ENCODE data around the gene HRH2. TPM values are rescaled to one million over a fixed set of nuclear protein-coding genes. Genes with fewer than 3 reads are reported as not detected.

HRH2 gene, protein sequence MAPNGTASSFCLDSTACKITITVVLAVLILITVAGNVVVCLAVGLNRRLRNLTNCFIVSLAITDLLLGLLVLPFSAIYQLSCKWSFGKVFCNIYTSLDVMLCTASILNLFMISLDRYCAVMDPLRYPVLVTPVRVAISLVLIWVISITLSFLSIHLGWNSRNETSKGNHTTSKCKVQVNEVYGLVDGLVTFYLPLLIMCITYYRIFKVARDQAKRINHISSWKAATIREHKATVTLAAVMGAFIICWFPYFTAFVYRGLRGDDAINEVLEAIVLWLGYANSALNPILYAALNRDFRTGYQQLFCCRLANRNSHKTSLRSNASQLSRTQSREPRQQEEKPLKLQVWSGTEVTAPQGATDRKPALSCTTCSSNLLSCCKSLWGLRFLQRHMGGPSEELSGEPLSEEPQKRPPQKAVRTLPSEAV
- total RNA-seq, result 1 to 10 TPM in 2 of 4 donors, under 1 TPM in 2; 0.15 to 4.5 (median 1.4) TPM

DNA sequence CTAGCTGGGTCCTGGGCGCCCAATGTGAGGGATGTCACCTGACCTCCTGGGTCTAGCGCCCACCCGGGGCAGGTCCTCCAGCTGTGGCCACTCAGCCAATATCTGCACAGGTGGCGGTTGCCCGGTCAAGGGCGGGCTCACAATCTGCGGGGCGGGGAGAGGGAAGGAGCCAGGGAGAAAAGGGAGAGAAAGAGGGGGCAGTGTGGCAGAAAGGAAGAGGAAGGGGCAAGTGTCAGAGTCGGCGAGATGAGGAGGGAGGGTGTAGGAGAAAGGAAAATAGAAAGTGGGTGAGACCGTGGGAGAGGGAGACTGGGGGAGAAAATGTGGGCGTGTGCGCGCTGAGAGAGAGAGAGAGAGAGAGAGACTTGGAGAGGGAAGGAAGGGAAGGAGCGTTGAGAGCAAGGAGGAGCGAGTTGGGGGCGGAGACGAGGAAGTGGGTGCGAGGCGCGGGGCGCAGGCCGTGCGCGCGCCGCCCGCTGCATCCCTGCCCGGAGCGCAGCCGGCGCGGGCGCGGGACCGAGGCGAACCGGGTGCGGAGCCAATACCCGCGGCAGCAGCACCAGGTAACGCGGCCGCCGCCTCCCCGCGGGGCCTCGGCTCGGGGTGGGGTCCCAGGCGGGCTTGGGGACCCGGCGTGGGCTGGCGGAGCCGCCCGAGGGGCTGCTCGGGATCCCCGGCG, at the start of gene HRH2:
TSS of gene HRH2 (plus strand) at position 479 of the 679 bp plus-strand sequence. CDS start 25,163 bp downstream, outside the sequence.
- intact Hi-C loops (cut with DNase I), result no loop called here
- no peak for DNase-seq
- no peaks in the 10 kb centered on the region for H3K36me3 ChIP-seq
- peak within 1 kb of the TSS in 3 of 4 donors; percentile 56 to 78 (median 74) for H3K27ac ChIP-seq
- H3K9me3 ChIP-seq, result no peaks in the 10 kb centered on the region
- H3K27me3 ChIP-seq, result peaks cover 0 to 77% (median 7%) of the 10 kb centered on the region in 4 donors
- H3K4me3 ChIP-seq, result peak within 1 kb of the TSS; percentile 35 to 72 (median 44)
- 2 to 12% methylated on average over 23 to 38 of the region's 58 CpGs for WGBS, 2 donors
- TF ChIP-seq, protein P1, sequence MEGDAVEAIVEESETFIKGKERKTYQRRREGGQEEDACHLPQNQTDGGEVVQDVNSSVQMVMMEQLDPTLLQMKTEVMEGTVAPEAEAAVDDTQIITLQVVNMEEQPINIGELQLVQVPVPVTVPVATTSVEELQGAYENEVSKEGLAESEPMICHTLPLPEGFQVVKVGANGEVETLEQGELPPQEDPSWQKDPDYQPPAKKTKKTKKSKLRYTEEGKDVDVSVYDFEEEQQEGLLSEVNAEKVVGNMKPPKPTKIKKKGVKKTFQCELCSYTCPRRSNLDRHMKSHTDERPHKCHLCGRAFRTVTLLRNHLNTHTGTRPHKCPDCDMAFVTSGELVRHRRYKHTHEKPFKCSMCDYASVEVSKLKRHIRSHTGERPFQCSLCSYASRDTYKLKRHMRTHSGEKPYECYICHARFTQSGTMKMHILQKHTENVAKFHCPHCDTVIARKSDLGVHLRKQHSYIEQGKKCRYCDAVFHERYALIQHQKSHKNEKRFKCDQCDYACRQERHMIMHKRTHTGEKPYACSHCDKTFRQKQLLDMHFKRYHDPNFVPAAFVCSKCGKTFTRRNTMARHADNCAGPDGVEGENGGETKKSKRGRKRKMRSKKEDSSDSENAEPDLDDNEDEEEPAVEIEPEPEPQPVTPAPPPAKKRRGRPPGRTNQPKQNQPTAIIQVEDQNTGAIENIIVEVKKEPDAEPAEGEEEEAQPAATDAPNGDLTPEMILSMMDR (IDR thresholded peaks at IDR 0.05), result no peak
- TF ChIP-seq POLR2A (IDR thresholded peaks at IDR 0.05), result peak in 1 of 4 donors; percentile 22
- peaks cover 0 to 21% (median 9%) of the 10 kb centered on the region in 3 donors for H3K4me1 ChIP-seq

DNA sequence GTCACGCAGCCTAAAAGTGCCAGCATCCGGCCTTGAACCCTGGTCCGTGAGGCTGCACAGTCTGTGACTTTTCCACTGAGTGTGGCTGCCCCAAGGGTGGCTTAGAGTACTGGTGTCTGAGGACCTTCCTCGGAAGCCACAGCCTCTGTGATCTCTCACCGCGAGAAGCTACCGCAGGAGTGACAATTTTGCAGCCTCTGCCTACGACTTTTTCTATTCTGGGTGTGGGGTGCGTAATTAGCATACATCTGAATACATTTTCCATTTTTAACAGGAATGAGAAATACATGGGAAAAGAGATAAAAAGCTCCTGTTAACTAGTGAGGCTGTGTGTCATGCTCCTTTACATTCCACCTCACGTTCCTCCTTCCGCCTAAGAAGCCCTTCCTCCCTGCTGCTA, 48.3 kb upstream of the HRH2 start:
- H3K36me3 ChIP-seq, result no peaks in the 10 kb centered on the region
- peaks cover 0 to 23% (median 0%) of the 10 kb centered on the region in 4 donors for H3K27me3 ChIP-seq
- WGBS, 2 donors, result 82 to 86% methylated on average over 10 to 11 of the region's 11 CpGs
- intact Hi-C loops (cut with DNase I), result no loop called here
- no peak overlapping the region for H3K27ac ChIP-seq
- H3K4me1 ChIP-seq, result no peaks in the 10 kb centered on the region
- no peak overlapping the region for H3K4me3 ChIP-seq
- no peak for DNase-seq
- no peak for TF ChIP-seq POLR2A (IDR thresholded peaks at IDR 0.05)
- TF ChIP-seq, protein P1 (IDR thresholded peaks at IDR 0.05), result no peak
- no peaks in the 10 kb centered on the region for H3K9me3 ChIP-seq

DNA sequence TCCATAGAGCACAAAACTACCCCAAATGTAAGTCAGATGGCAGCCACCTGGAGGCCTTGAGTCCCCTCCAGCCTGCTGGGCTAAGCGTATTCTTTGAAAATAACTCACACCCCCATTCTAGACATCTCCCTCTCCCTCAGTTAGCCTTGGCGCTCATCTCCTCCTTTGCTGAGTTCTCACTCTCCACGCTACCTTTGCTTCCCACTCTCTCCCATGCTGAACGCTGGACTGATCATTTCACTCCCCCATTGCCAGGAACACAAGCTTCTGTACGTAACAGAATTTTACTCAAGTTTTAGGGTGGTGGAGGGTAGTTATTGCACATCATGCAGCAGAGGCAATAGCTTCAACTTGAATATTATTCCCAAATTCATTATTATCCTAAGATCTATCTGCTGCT, 47.5 kb upstream of the HRH2 start:
- intact Hi-C loops (cut with DNase I), result no loop called here

DNA sequence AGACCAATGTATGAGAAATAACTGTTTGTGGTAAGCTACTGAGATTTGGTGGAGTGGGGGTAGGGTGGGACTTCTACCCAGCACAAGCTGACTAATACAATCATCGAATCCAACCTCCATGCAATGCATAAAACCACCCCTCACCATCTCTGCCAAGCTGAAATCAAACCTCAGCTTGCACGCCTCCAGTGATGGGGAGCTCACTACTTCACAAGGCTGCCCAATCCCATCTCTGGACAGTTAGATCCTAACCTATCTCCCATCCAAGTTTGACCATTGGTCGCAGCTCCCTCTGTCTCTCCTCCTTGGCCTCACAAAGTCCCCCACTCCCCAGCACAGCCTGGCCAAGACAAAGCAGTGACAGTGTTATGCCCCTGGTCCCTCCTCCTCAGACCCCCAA, 47.0 kb upstream of the HRH2 start:
- Histone ChIP-seq H3K36me3 (no peaks in the 10 kb centered on the region), H3K4me1 (no peaks in the 10 kb centered on the region), H3K4me3 (no peak overlapping the region), H3K27ac (no peak overlapping the region), H3K9me3 (no peaks in the 10 kb centered on the region), H3K27me3 (peaks cover 0 to 23% (median 0%) of the 10 kb centered on the region in 4 donors)
- DNase-seq, result no peak
- WGBS, 2 donors, result 38 to 65% methylated on average over 3 of the region's 3 CpGs
- intact Hi-C loops (cut with DNase I), result no loop called here
- TF ChIP-seq, protein P1 (IDR thresholded peaks at IDR 0.05), result no peak
- TF ChIP-seq POLR2A (IDR thresholded peaks at IDR 0.05), result no peak

More for the DNA sequence above, 47.5 kb upstream of the HRH2 start:
- H3K36me3 ChIP-seq, result no peaks in the 10 kb centered on the region
- no peak for DNase-seq
- peaks cover 0 to 23% (median 0%) of the 10 kb centered on the region in 4 donors for H3K27me3 ChIP-seq
- no peak for TF ChIP-seq POLR2A (IDR thresholded peaks at IDR 0.05)
- TF ChIP-seq, protein P1 (IDR thresholded peaks at IDR 0.05), result no peak
- 86 to 91% methylated on average over 5 of the region's 5 CpGs for WGBS, 2 donors
- no peak overlapping the region for H3K27ac ChIP-seq
- H3K9me3 ChIP-seq, result no peaks in the 10 kb centered on the region
- no peaks in the 10 kb centered on the region for H3K4me1 ChIP-seq
- no peak overlapping the region for H3K4me3 ChIP-seq

Data from esophagus squamous epithelium (tissue), 5 donors.